Osteocyte (in vitro differentiated cells): ENCODE data around the gene JAM3. TPM values are rescaled to one million over a fixed set of nuclear protein-coding genes. Genes with fewer than 3 reads are reported as not detected.

Source experiments
- DNase-seq: peaks from one replicate; pipeline ENCODE4 v3.0.0; 2021; ENCODE audit warnings: mixed read lengths; ENCODE audit not compliant: unreplicated experiment; ENCODE audit errors: extremely low spot score
- H3K27ac Mint-ChIP-seq: one replicate; pipeline ENCODE4 v1.8.0; 2021; ENCODE audit warnings: mild to moderate bottlenecking, mixed read lengths; ENCODE audit not compliant: unreplicated experiment
- H3K27me3 Mint-ChIP-seq: one replicate; pipeline ENCODE4 v1.8.0; 2021; ENCODE audit warnings: mixed read lengths; ENCODE audit not compliant: unreplicated experiment
- H3K36me3 Mint-ChIP-seq: one replicate; pipeline ENCODE4 v1.8.0; 2021; ENCODE audit warnings: mixed read lengths; ENCODE audit not compliant: unreplicated experiment
- H3K4me1 Mint-ChIP-seq: one replicate; pipeline ENCODE4 v1.8.0; 2021; ENCODE audit warnings: mixed read lengths; ENCODE audit not compliant: unreplicated experiment
- H3K4me3 Mint-ChIP-seq: one replicate; pipeline ENCODE4 v1.8.0; 2021; ENCODE audit warnings: mild to moderate bottlenecking, moderate library complexity, mixed read lengths; ENCODE audit not compliant: unreplicated experiment
- H3K9me3 Mint-ChIP-seq: one replicate; pipeline ENCODE4 v1.8.0; 2021; ENCODE audit warnings: mixed read lengths; ENCODE audit not compliant: unreplicated experiment
- total RNA-seq: library from RNA; stranded (reverse); gene quantifications from 2 replicates; pipeline ENCODE4 v1.2.1, GENCODE V29; 2021
- TF ChIP-seq, protein P1 (sequence below): fragments of 200-600 bp; sonication (generic); IDR thresholded peaks from 2 replicates; pipeline ENCODE4 v1.5.0; 2021; ENCODE audit warnings: antibody characterized with exemption, mild to moderate bottlenecking, moderate library complexity

JAM3 gene
- total RNA-seq, 1 donor from 2014 or later, result 177 TPM

DNA sequence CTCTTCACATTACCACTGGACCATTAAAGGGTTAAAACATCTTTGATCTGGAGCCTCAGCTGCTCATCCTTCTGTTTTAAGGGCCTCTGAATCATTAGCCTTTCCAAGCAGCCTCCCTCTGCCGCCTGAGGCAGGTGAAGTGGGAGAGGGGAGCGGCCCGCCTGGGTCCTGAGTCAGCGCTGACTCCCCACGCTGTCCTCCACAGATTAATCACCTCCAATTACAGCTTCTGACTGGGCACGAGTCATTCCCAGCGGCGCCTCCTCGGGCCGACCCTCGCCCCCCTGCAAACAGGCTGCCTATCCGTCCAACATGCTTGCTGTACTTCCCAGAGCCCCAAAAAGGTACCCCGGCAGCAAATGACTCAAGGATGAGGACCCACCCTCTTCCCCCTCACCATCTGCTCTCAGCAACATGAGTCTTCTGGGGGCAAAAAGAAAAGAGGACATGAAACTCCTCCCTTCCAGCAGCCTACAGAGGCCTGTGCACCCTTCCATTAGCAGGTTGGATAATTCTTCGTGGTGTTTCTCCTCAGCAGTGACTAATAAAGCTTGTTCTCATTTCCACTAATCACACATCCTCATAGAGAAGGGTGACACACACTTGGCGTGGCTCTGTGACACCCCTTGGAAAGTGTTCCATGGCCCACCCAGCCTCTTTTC, 44.3 kb upstream of the JAM3 start:
- no peak for DNase-seq
- TF ChIP-seq, protein P1, sequence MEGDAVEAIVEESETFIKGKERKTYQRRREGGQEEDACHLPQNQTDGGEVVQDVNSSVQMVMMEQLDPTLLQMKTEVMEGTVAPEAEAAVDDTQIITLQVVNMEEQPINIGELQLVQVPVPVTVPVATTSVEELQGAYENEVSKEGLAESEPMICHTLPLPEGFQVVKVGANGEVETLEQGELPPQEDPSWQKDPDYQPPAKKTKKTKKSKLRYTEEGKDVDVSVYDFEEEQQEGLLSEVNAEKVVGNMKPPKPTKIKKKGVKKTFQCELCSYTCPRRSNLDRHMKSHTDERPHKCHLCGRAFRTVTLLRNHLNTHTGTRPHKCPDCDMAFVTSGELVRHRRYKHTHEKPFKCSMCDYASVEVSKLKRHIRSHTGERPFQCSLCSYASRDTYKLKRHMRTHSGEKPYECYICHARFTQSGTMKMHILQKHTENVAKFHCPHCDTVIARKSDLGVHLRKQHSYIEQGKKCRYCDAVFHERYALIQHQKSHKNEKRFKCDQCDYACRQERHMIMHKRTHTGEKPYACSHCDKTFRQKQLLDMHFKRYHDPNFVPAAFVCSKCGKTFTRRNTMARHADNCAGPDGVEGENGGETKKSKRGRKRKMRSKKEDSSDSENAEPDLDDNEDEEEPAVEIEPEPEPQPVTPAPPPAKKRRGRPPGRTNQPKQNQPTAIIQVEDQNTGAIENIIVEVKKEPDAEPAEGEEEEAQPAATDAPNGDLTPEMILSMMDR, result no peak
- Mint-ChIP-seq H3K27me3 (peaks cover 42% of the 10 kb centered on the region), H3K9me3 (no peaks in the 10 kb centered on the region), H3K4me1 (peaks cover 4% of the 10 kb centered on the region), H3K27ac (no peak overlapping the region), H3K4me3 (no peak overlapping the region), H3K36me3 (no peaks in the 10 kb centered on the region)

DNA sequence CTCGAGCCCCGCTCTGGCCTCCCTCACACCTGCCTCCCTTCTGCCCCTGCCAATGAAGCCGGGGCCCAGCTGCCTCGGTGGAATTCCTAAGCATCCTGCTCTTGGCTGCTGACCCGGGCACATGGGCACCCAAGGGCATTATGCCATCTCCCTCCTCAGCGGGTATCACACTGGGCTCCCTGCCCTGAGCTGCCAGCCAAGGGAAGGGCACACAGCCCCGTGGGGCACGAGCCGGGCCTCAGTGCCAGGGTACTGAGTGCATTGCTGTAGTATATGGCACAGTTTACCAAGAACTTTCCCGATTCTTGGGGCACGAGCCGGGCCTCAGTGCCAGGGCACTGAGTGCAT, 43.8 kb upstream of the JAM3 start:
- TF ChIP-seq, protein P1, result no peak
- no peak for DNase-seq
- no peaks in the 10 kb centered on the region for H3K9me3 Mint-ChIP-seq
- H3K27ac Mint-ChIP-seq, result no peak overlapping the region
- H3K4me1 Mint-ChIP-seq, result peaks cover 4% of the 10 kb centered on the region
- H3K27me3 Mint-ChIP-seq, result peaks cover 42% of the 10 kb centered on the region
- no peaks in the 10 kb centered on the region for H3K36me3 Mint-ChIP-seq
- H3K4me3 Mint-ChIP-seq, result no peak overlapping the region

DNA sequence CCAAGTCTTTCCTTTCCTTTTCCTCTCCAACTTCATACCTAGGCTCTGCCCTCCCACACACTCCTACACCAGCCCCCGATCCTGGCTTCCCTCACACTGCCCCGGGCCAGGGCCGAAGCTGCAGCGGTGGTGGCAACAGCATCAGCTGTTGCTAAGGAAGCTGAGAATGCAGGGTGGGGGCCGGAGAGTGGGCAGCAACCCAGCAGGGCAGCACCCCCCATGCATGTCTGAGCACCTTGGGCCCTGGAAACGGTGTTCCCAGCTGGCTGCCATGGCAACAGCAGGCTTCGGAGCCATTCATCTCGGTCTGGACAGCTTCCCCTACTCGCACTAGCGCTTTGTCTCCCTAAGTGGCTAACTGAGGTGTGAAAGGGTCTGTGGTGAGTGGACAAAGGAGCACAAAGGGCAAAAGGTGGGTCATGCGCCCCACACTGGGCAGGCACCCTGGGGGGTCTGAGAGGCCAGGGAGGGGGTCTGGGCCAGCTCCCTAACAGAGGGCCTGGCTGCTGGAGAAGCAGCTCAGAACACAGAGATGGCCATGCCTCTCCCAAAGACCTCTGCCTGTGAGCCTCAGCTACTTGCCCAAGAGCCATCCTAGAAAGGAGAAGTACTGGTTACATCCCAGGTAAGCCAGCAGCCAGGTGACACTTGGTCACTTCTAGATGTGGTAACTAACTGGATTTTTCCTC, 42.1 kb upstream of the JAM3 start:
- TF ChIP-seq, protein P1, result no peak
- H3K27ac Mint-ChIP-seq, result no peak overlapping the region
- H3K9me3 Mint-ChIP-seq, result no peaks in the 10 kb centered on the region
- H3K27me3 Mint-ChIP-seq, result peaks cover 57% of the 10 kb centered on the region
- DNase-seq, result no peak
- no peak overlapping the region for H3K4me3 Mint-ChIP-seq
- H3K36me3 Mint-ChIP-seq, result no peaks in the 10 kb centered on the region
- peaks cover 4% of the 10 kb centered on the region for H3K4me1 Mint-ChIP-seq

DNA sequence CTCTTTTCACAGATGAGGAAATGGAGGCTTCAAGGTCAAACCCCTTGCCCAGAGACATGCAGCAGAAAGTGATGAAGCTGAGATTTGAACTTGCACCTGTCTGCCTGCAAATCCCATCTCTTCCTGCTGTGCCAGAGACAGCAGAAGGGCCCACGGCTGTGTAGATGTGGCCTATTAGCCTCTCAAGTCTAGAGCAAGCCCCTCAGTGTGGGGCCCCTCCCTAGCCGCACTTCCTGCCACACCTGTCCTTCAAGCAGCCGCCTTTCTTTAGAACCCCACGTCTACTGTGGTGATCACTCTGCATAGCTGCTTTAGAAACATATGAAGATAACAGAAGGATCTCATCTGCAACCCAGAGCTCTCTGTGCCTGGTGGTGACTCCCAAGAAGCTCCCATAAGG, 41.2 kb upstream of the JAM3 start:
- Mint-ChIP-seq H3K4me3 (no peak overlapping the region), H3K9me3 (no peaks in the 10 kb centered on the region), H3K27me3 (peaks cover 61% of the 10 kb centered on the region), H3K4me1 (peaks cover 4% of the 10 kb centered on the region), H3K27ac (no peak overlapping the region), H3K36me3 (no peaks in the 10 kb centered on the region)
- TF ChIP-seq, protein P1, result no peak
- no peak for DNase-seq

DNA sequence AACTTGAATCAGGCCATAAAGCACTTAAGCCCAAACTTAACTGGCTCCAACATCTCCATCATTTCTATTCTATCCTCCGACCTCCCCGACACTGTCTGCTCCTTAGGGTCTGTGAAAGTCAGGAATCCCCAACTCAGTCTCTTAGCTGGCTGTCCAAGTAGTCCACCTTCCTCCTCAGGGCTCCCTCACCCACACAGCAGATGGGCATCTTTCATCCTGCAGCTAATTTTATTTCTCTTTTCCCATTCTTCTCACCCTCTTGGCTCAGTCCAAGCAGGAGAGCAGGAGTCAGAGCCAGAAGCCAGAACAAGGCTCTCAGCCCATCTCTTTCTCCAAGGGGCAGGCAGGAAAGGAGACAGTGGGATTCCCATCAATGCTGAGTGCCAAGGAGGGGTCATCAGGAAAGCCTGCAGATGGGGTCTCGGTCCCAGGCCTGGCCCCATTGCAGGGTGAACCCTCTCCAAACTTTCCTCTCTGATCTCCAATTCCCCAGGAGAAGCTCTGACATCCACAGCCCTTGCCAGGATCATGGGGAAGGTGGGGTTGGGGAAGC, 40.4 kb upstream of the JAM3 start:
- H3K9me3 Mint-ChIP-seq, result no peaks in the 10 kb centered on the region
- H3K27me3 Mint-ChIP-seq, result peaks cover 61% of the 10 kb centered on the region
- DNase-seq, result peak; percentile 73
- no peak overlapping the region for H3K27ac Mint-ChIP-seq
- no peak overlapping the region for H3K4me3 Mint-ChIP-seq
- peaks cover 6% of the 10 kb centered on the region for H3K4me1 Mint-ChIP-seq
- no peaks in the 10 kb centered on the region for H3K36me3 Mint-ChIP-seq
- TF ChIP-seq, protein P1, result no peak
